Activated CD4-positive, alpha-beta T cell treated with anti-CD3 and anti-CD28 coated beads for 4 hours (primary cell): ENCODE data around the gene HS3ST2.
"Not testable (repeated sequence)": the region's sequence is repeated elsewhere in the genome, so short reads cannot be mapped to it uniquely, and the experiment has no call there.

Experiments
- DNase-seq, 2 donors: peaks; one replicate each; pipeline ENCODE4 v3.0.0-alpha.2; 2020

The HS3ST2 gene

GRCh38 chr16:22885951-22886350, 72.0 kb downstream of the HS3ST2 start:
- no peak for DNase-seq

- DNase-seq = no peak
These were observed 73.0 kb downstream of the HS3ST2 start for GRCh38 chr16:22886927-22887326.

- DNase-seq = no peak
These were observed 73.5 kb downstream of the HS3ST2 start for GRCh38 chr16:22887445-22887844.

GRCh38 chr16:22888791-22889190, 74.8 kb downstream of the HS3ST2 start:
- DNase-seq = no peak

- DNase-seq = no peak
These were observed 77.0 kb downstream of the HS3ST2 start for GRCh38 chr16:22890976-22891375.

GRCh38 chr16:22897184-22897583, 83.2 kb downstream of the HS3ST2 start:
- no peak for DNase-seq

GRCh38 chr16:22898131-22898530, 84.2 kb downstream of the HS3ST2 start:
- DNase-seq = no peak

- peak; percentile 18 to 23 for DNase-seq
These were observed 84.9 kb downstream of the HS3ST2 start for GRCh38 chr16:22898874-22899348.

GRCh38 chr16:22899567-22899966, 85.6 kb downstream of the HS3ST2 start:
- DNase-seq = not testable (repeated sequence)

- DNase-seq = no peak
These were observed 86.9 kb downstream of the HS3ST2 start for GRCh38 chr16:22900863-22901262.

- no peak for DNase-seq
These were observed 87.6 kb downstream of the HS3ST2 start for GRCh38 chr16:22901563-22901962.

GRCh38 chr16:22903716-22904115, 89.8 kb downstream of the HS3ST2 start:
- no peak for DNase-seq

- no peak for DNase-seq
These were observed 98.7 kb downstream of the HS3ST2 start for GRCh38 chr16:22912654-22913053.

GRCh38 chr16:22915003-22915402, 101.0 kb downstream of the HS3ST2 start:
- DNase-seq = no peak

GRCh38 chr16:22923491-22923890, 109.5 kb downstream of the HS3ST2 start:
- no peak for DNase-seq

- DNase-seq = no peak
These were observed 110.5 kb downstream of the HS3ST2 start for GRCh38 chr16:22924492-22924891.

GRCh38 chr16:22926105-22926751, 112.3 kb downstream of the HS3ST2 start:
- no peak for DNase-seq

- no peak for DNase-seq
These were observed 113.3 kb downstream of the HS3ST2 start for GRCh38 chr16:22927306-22927705.

GRCh38 chr16:22928882-22929435, 115.0 kb downstream of the HS3ST2 start:
- DNase-seq = no peak

GRCh38 chr16:22929461-22929860, 115.5 kb downstream of the HS3ST2 start:
- DNase-seq = no peak

- no peak for DNase-seq
These were observed 118.2 kb downstream of the HS3ST2 start for GRCh38 chr16:22932032-22932771.

- no peak for DNase-seq
These were observed 119.2 kb downstream of the HS3ST2 start for GRCh38 chr16:22933173-22933572.

GRCh38 chr16:22934786-22935185, 120.8 kb downstream of the HS3ST2 start:
- DNase-seq = no peak

- no peak for DNase-seq
These were observed 123.2 kb downstream of the HS3ST2 start for GRCh38 chr16:22937169-22937568.
